GM10248 (cell line): Measurements from ENCODE around the gene LY86.

Experiments
- CTCF ChIA-PET: fragments of 300-600 bp; sonication (Branson Sonifier 250); formaldehyde crosslinking; extraction: SDS; loops from one replicate; lab custom pipeline; 2021; ENCODE audit warnings: antibody characterized with exemption; lab: Yijun Ruan, JAX
- POLR2A ChIA-PET: fragments of 350-650 bp; sonication (Branson Sonifier 250); formaldehyde crosslinking; extraction: SDS; loops from one replicate; lab custom pipeline; 2020; ENCODE audit warnings: antibody characterized with exemption; lab: Yijun Ruan, JAX
- DNase-seq: peaks from one replicate; pipeline ENCODE4 v3.0.0; 2012; ENCODE audit errors: extremely low spot score
- TF ChIP-seq, protein P1 (sequence below): IDR thresholded peaks from 2 replicates; pipeline ENCODE4 v1.5.1; 2012; ENCODE audit warnings: mild to moderate bottlenecking, low read depth; ENCODE audit errors: extremely low read depth, missing control alignments, control extremely low read depth

Gene LY86

GRCh38 chr6:6643398-6643797 is 54.9 kb downstream of the LY86 start:
- CTCF ChIA-PET: interaction anchor here (1.6 kb wide), 2 partner anchors 16 to 33 kb away, joined by 6 read pairs; no protein-coding TSS in a partner anchor
- TF ChIP-seq, protein P1, sequence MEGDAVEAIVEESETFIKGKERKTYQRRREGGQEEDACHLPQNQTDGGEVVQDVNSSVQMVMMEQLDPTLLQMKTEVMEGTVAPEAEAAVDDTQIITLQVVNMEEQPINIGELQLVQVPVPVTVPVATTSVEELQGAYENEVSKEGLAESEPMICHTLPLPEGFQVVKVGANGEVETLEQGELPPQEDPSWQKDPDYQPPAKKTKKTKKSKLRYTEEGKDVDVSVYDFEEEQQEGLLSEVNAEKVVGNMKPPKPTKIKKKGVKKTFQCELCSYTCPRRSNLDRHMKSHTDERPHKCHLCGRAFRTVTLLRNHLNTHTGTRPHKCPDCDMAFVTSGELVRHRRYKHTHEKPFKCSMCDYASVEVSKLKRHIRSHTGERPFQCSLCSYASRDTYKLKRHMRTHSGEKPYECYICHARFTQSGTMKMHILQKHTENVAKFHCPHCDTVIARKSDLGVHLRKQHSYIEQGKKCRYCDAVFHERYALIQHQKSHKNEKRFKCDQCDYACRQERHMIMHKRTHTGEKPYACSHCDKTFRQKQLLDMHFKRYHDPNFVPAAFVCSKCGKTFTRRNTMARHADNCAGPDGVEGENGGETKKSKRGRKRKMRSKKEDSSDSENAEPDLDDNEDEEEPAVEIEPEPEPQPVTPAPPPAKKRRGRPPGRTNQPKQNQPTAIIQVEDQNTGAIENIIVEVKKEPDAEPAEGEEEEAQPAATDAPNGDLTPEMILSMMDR: no peak
- POLR2A ChIA-PET: no interaction called here
- DNase-seq: no peak

DNA sequence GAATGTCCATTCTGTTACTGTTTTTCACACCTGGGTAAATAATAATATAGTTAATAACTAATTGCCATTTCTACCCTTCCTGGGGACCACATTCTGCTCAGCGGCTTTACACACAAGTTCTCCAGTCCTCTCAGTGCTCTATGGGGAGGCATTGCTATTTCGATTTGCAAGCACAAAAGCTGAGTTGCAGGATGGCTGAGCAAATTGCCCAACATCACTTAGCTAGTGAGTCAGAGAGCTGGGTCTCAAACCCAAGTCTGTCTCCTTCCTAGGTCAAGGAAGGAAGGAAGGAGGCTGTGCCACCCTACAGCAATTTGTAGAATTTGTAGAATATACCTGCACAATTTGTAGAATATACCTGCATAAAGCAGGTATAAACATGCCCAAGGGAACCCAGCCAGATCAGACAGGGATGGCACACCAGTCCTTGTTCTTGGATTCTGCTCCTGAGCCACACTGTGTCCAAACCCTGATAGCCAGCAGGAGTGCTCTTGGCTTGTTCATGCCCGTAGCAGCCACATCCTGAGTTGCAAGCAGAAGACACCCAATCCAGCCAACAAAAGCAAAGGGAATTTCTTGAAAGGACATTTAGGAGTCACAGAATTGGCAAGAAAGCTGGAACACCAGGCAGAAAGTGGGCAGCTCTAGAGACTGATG is 56.9 kb downstream of the LY86 start:
- ChIA-PET POLR2A (no interaction called here), CTCF (interaction anchor here (1.0 kb wide), 2 partner anchors 29 to 30 kb away, joined by 3 read pairs; no protein-coding TSS in a partner anchor)
- DNase-seq: no peak
- TF ChIP-seq, protein P1: no peak

GRCh38 chr6:6646384-6646783 is 57.9 kb downstream of the LY86 start:
- CTCF ChIA-PET: no interaction called here
- TF ChIP-seq, protein P1: no peak
- POLR2A ChIA-PET: no interaction called here
- no peak for DNase-seq

GRCh38 chr6:6646859-6647258 is 58.3 kb downstream of the LY86 start:
- POLR2A ChIA-PET: no interaction called here
- no peak for DNase-seq
- TF ChIP-seq, protein P1: no peak
- CTCF ChIA-PET: no interaction called here

DNA sequence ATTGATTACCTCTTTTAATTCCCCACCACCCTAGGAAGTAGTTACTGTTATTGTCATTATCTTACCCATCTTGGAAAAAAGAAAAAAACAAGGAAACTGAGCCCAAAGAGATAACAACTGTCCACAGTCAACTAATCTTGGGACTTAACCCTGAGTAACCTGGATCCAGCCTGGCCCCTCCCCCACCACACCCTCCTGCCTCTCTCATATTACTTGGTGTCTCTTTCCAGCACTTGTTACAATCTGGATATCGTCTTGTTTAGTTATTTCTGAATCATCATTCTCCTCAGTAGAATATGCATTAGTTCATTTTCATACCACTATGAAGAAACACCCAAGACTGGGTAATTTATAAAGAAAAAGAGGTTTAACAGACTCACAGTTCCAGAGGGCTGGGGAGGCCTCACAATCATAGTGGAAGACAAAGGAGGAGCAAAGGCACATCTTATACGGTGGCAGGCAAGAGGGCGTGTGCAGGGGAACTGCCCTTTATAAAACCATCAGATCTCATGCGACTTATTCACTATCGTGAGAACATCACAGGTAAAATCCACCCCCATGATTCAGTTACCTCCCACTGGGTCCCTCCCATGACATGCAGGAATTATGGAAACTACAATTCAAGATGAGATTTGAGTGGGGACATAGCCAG is 60.3 kb downstream of the LY86 start:
- CTCF ChIA-PET: interaction anchor here (1.1 kb wide), 1 partner anchor 11 kb away, joined by 3 read pairs; no protein-coding TSS in a partner anchor
- POLR2A ChIA-PET: no interaction called here
- DNase-seq: no peak
- TF ChIP-seq, protein P1: no peak

GRCh38 chr6:6649824-6650349 is 61.4 kb downstream of the LY86 start:
- POLR2A ChIA-PET: no interaction called here
- TF ChIP-seq, protein P1: no peak
- CTCF ChIA-PET: interaction anchor here (1.4 kb wide), 1 partner anchor 22 kb away, joined by 3 read pairs; no protein-coding TSS in a partner anchor
- no peak for DNase-seq
